ENCODE measurements around the gene VENTX.
"Not testable (repeated sequence)": the region's sequence is repeated elsewhere in the genome, so short reads cannot be mapped to it uniquely, and the experiment has no call there.

VENTX gene

GRCh38 chr10:133214468-133215410 is 22.9 kb upstream of the VENTX start:
- in situ Hi-C loops (cut with MboI; ENCODE audit: low sequenced_read_pairs) = no loop called here

GRCh38 chr10:133215586-133215985 is 22.1 kb upstream of the VENTX start:
- in situ Hi-C loops (cut with MboI; ENCODE audit: low sequenced_read_pairs) = no loop called here

DNA sequence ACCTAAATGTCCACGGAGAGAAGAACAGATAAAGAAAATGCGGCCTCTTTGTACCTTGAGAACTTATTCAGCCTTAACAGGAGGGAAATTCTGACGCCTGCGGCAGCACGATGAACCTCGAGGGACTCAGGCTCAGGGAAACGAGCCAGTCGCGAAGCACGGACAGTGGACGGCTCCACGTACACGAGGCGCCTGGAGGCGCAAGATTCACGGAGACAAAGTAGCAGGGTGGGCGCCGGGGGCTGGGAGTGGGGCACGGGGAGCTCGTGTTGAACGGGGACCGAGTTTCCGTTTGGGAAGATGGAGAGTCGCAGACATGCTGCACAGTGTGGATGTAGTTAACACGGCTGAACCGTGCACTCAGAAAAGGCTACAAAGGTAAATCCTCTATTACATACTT is 20.9 kb upstream of the VENTX start:
- in situ Hi-C loops (cut with MboI; ENCODE audit: low sequenced_read_pairs) = no loop called here

DNA sequence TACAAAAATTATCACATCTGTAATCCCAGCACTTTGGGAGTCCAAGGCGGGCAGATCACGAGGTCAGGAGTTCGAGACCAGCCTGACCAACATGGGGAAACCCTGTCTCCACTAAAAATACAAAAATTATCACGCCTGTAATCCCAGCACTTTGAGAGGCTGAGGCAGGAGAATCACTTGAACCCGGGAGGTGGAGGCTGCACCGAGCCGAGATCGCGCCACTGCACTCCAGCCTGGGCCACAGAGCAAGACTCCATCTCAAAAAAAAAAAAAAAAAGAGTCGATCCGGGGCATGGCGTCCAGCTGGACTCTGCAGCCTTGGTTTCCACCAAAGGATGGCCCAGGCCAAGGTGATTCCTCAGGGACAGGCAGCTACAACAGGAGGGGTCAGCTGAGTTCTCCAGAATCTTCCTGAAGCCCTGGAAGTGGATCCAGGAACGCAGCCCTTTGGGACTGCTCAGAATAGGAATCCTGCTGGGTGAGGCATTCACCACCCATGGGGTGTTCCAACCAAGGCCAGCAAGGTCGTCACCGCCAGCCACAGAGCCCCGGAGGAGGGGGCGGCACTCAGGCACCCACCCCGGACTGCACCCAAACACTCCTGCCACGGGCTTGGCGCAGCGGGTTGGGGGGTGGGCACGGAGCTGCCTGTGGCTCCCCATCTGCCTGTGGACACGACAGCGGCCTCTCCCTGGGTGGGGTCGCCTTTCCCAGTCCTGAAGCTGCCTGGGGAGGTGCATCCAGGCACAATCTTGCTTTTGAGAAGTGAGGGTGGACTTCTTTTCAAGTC is 19.7 kb upstream of the VENTX start:
- in situ Hi-C loops (cut with MboI; ENCODE audit: low sequenced_read_pairs) = no loop called here

- in situ Hi-C loops (cut with MboI; ENCODE audit: low sequenced_read_pairs) = no loop called here
Measured at GRCh38 chr10:133218891-133219290, 18.8 kb upstream of the VENTX start.

GRCh38 chr10:133219782-133220181 is 17.9 kb upstream of the VENTX start:
- in situ Hi-C loops (cut with MboI; ENCODE audit: low sequenced_read_pairs) = no loop called here

- in situ Hi-C loops (cut with MboI; ENCODE audit: low sequenced_read_pairs) = no loop called here
Measured at GRCh38 chr10:133221331-133221730, 16.3 kb upstream of the VENTX start.

DNA sequence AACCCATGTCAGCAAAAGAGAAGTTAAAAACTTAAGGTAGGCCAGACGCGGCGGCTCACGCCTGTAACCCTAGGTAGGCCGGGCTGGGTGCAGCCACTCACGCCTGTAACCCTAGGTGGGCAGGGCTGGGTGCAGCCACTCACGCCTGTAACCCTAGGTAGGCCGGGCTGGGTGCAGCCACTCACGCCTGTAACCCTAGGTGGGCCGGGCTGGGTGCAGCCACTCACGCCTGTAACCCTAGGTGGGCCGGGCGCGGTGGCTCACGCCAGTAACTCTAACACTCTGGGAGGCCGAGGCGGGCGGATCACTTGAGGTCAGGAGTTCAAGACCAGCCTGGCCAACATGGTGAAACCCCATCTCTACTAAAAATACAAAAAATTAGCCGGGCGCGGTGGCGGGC is 15.9 kb upstream of the VENTX start:
- in situ Hi-C loops (cut with MboI; ENCODE audit: low sequenced_read_pairs) = not testable (repeated sequence)

GRCh38 chr10:133224076-133224475 is 13.6 kb upstream of the VENTX start:
- in situ Hi-C loops (cut with MboI; ENCODE audit: low sequenced_read_pairs) = no loop called here

DNA sequence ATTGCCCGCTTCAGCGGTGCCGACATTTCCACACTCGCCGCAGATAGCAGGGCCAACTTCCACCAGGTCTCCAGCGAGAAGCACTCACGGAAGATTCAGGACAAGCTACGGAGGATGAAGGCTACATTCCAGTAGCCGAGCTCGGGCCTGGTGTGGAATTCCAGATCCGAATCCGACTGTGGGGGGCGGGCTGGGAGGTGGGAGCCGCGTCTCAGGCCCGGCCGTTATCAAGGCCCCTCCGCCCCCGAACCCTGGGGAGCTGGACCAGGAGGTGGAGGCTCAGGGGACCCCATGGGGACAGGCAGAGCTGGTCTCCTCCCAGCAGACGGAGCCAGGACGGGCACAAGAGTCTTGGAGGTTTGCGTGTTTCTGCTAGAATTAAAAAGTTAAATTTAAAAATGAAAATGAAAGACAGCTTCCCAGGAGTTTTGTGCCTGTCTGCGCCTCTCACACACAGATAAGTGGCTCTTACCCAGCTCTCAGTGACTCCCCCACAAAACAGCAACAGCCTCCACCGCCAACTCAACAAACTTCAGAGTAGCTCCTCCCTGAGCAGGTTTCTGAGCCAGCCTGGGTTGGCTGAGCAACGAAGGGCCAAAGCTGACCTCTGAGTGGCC is 12.8 kb upstream of the VENTX start:
- in situ Hi-C loops (cut with MboI; ENCODE audit: low sequenced_read_pairs) = no loop called here

DNA sequence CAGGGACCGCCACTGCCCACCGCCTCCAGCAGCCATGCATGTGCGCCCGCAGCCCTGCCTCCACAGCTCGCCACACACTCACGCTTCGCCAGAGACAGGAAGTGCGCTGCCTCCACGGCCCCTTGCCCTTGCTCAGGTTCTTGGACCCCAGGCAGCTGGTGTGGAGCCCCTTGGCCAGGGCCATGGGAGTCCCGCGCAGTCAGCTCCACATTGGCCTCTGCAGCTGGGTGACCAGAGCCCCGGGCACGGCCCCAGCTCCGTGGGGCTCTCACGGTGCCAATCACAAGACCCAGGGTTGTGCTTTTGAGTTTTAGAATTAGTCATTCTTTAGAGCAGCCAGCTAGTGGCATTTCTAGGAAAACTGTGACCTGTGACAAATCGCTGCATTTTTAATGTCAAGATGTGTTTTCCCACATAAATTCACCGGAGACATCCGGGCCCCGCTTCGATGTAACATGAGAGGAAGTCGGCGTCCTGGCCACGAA is 11.9 kb upstream of the VENTX start:
- in situ Hi-C loops (cut with MboI; ENCODE audit: low sequenced_read_pairs) = no loop called here

GRCh38 chr10:133226251-133226808 is 11.3 kb upstream of the VENTX start:
- in situ Hi-C loops (cut with MboI; ENCODE audit: low sequenced_read_pairs) = no loop called here

DNA sequence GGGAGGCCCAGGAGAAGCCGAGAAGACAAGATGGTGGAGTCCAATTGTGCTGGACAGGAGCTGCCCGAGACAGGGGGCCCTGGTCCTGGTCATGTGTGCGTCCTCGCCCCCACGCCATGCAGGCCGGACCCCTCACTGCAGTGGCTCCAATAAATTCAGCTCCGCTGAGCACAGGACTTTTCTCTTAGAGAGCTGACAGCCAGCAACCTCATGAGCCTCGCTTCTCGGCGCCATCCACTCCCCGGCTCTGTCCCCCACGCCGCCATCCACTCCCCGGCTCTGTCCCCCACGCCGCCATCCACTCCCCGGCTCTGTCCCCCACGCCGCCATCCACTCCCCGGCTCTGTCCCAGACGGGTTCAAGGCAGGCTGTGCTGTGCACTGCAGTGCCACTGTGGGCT is 10.4 kb upstream of the VENTX start:
- in situ Hi-C loops (cut with MboI; ENCODE audit: low sequenced_read_pairs) = no loop called here

- in situ Hi-C loops (cut with MboI; ENCODE audit: low sequenced_read_pairs) = no loop called here
Measured at GRCh38 chr10:133229265-133230043, 8.2 kb upstream of the VENTX start.

GRCh38 chr10:133230044-133230361 is 7.7 kb upstream of the VENTX start, which contains the start of gene UTF1:
Gene UTF1 (plus strand): TSS chr10:133230217. CDS start chr10:133230289, 72 bp downstream.
- in situ Hi-C loops (cut with MboI; ENCODE audit: low sequenced_read_pairs) = no loop called here

DNA sequence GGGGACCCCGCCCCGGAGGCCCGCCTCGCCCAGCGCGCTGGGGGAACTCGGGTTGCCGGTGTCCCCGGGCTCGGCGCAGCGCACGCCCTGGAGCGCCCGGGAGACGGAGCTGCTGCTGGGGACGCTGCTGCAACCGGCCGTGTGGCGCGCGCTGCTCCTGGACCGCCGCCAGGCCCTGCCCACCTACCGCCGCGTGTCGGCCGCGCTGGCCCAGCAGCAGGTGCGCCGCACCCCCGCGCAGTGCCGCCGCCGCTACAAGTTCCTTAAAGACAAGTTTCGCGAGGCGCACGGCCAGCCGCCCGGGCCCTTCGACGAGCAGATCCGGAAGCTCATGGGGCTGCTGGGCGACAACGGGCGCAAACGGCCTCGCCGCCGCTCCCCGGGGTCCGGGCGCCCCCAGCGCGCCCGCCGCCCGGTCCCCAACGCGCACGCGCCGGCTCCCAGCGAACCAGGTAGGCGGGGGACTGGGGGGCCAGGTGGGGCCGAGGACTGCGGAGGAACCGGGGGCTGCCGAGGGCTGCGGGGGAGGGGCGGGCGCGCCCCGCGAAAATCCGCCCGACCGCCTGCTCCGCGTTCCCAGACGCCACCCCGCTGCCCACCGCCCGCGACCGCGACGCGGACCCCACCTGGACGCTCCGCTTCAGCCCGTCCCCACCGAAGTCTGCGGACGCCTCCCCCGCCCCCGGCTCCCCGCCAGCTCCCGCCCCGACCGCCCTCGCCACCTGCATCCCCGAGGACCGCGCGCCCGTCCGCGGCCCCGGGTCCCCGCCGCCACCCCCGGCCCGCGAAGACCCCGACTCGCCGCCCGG is 7.1 kb upstream of the VENTX start:
- in situ Hi-C loops (cut with MboI; ENCODE audit: low sequenced_read_pairs) = no loop called here

- in situ Hi-C loops (cut with MboI; ENCODE audit: low sequenced_read_pairs) = no loop called here
Measured at GRCh38 chr10:133231244-133231945, 6.3 kb upstream of the VENTX start.

- in situ Hi-C loops (cut with MboI; ENCODE audit: low sequenced_read_pairs) = no loop called here
Measured at GRCh38 chr10:133231946-133232574, 5.6 kb upstream of the VENTX start.
